Measurements from ENCODE around the gene ANTKMT. TPM values are rescaled to one million over a fixed set of nuclear protein-coding genes. Genes with fewer than 3 reads are reported as not detected.

Gene ANTKMT
- total and polyA plus RNA-seq, 2 of the 8 experiments (the other 6 are each of a cell fraction or from before 2014, with no cell fraction given), result 26.5 to 26.6 TPM

DNA sequence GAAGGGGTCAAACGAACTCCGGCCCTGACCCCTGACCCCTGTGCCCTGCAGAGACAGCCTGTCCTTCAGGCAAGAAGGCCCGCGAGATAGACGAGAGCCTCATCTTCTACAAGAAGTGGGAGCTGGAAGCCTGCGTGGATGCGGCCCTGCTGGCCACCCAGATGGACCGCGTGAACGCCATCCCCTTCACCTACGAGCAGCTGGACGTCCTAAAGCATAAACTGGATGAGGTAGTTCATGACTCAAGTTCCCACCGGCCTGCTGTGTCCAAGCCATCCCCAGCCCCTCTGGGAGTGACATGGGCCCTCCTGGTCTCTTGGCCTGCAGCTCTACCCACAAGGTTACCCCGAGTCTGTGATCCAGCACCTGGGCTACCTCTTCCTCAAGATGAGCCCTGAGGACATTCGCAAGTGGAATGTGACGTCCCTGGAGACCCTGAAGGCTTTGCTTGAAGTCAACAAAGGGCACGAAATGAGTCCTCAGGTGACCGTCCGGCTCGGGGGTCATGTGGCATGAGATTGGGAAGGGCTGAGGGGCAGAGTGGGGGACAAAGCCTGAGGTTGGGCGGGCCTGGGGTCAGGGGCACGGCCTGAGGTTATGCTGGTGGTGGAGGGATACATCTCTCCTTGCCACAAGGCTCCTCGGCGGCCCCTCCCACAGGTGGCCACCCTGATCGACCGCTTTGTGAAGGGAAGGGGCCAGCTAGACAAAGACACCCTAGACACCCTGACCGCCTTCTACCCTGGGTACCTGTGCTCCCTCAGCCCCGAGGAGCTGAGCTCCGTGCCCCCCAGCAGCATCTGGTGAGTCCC, 45.3 kb downstream of the ANTKMT start:
- CTCF ChIA-PET (ENCODE audit: partially characterized antibody), result interaction anchor here (0.9 to 1.7 kb wide), 6 partner anchors 18 to 50 kb away, joined by 3 to 7 read pairs (median 3); partner anchors contain the start of genes CHTF18 and RPUSD1
- POLR2A ChIA-PET (ENCODE audit: partially characterized antibody), result interaction anchor here (1.1 to 1.8 kb wide), 3 partner anchors 34 to 50 kb away, joined by 3 read pairs; no protein-coding TSS in a partner anchor
- WGBS, 2 experiments (ENCODE audit: extremely low coverage in 1 of 2, insufficient coverage in 1 of 2, insufficient read length in 1 of 2, insufficient replicate concordance in 2 of 2, low coverage in 1 of 2, low lambda C conversion rate in 2 of 2, missing lambda C conversion rate in 1 of 2), result 88% methylated on average over 24 of the region's 29 CpGs; no CpG with 5 or more reads in 1 of the 2 experiments
- Histone ChIP-seq H3K4me3 (ENCODE audit: extremely low read depth in 1 of 4, insufficient read depth in 2 of 4, low read depth in 3 of 4, low read length in 4 of 4) (no peak overlapping the region), H4K20me1 (replicated peaks in 1 of 2; ENCODE audit: control insufficient read depth in 1 of 2, insufficient read depth in 2 of 2, low read length in 2 of 2) (no peaks in the 10 kb centered on the region), H3K18ac (ENCODE audit: extremely low read depth, low read length) (no peak overlapping the region), H2BK5ac (ENCODE audit: low read depth, low read length) (no peak overlapping the region), H2AFZ (ENCODE audit: low read length) (no peak overlapping the region), H3K27ac (ENCODE audit: low read depth, low read length) (no peak overlapping the region), H4K5ac (ENCODE audit: insufficient read length, low read depth, low read length) (no peak overlapping the region), H3K4ac (replicated peaks; ENCODE audit: insufficient read length, low read depth, low read length) (no peak overlapping the region), H3K27me3 (replicated peaks in 1 of 4; ENCODE audit: control insufficient read depth in 3 of 4, extremely low read depth in 1 of 4, insufficient read depth in 3 of 4, low read length in 3 of 4) (no peaks in the 10 kb centered on the region), H3K9me3 (ENCODE audit: insufficient read depth in 2 of 2, low read depth in 1 of 2, low read length in 1 of 2) (no peaks in the 10 kb centered on the region), H4K91ac (replicated peaks; ENCODE audit: insufficient read length, low read length) (no peak overlapping the region), H3K4me2 (ENCODE audit: insufficient read depth in 1 of 2, low read depth in 2 of 2, low read length in 2 of 2) (no peak overlapping the region), H3K4me1 (replicated peaks in 1 of 4; ENCODE audit: control insufficient read depth in 3 of 4, insufficient read depth in 4 of 4, low read length in 3 of 4) (peaks cover 0 to 9% (median 6%) of the 10 kb centered on the region in 4 experiments; a peak in 5 of 7 replicates), H2AK5ac (ENCODE audit: low read depth, low read length) (no peak overlapping the region), H3K23ac (ENCODE audit: insufficient read length) (no peak overlapping the region), H3K9ac (replicated peaks in 1 of 4; ENCODE audit: extremely low read depth in 1 of 4, low read depth in 3 of 4, low read length in 3 of 4) (no peak overlapping the region), H2BK20ac (ENCODE audit: low read length) (no peak overlapping the region), H3K36me3 (ENCODE audit: control insufficient read depth in 2 of 4, insufficient read depth in 4 of 4, low read length in 3 of 4) (no peaks in the 10 kb centered on the region), H2BK15ac (ENCODE audit: low read length) (0 out of 2 replicates have a peak overlapping the region, but pooled peaks have one; percentile 1), H4K8ac (ENCODE audit: extremely low read depth, insufficient read depth, low read length) (no peak overlapping the region), H3K56ac (replicated peaks; ENCODE audit: insufficient read length, low read depth, low read length) (no peak overlapping the region), H2BK12ac (ENCODE audit: low read depth, low read length) (0 out of 2 replicates have a peak overlapping the region, but pooled peaks have one; percentile 7), H3K14ac (ENCODE audit: insufficient read length) (no peak overlapping the region), H3K23me2 (ENCODE audit: low read depth, low read length) (no peaks in the 10 kb centered on the region; the same call in 1 of the 2 replicates), H3K79me1 (ENCODE audit: low read depth, low read length) (no peaks in the 10 kb centered on the region), H2BK120ac (replicated peaks; ENCODE audit: low read depth, low read length) (no peak overlapping the region), H3K79me2 (ENCODE audit: control insufficient read depth in 1 of 2, insufficient read depth in 2 of 2, low read length in 2 of 2) (no peaks in the 10 kb centered on the region)
- no peak for DNase-seq (ENCODE audit: low read depth in 1 of 2, low spot score in 2 of 2)
- FAIRE-seq, result no peak
- TF ChIP-seq GTF2F1 (IDR thresholded peaks at IDR 0.05; ENCODE audit: borderline replicate concordance, low read depth, low read length) (no peak), CHD2 (IDR thresholded peaks at IDR 0.05; ENCODE audit: low read length) (no peak), CTBP2 (IDR thresholded peaks at IDR 0.05; ENCODE audit: borderline replicate concordance, insufficient read depth, insufficient read length, low read length) (no peak), YY1 (IDR thresholded peaks at IDR 0.05; ENCODE audit: low read depth, low read length) (no peak), JUN (IDR thresholded peaks at IDR 0.05; ENCODE audit: low read depth, low read length) (no peak)
